Epithelial cell of proximal tubule (primary cell): ENCODE results near the gene ANKRD11. TPM values are rescaled to one million over a fixed set of nuclear protein-coding genes. Genes with fewer than 3 reads are reported as not detected.
"Not testable (repeated sequence)": the region's sequence is repeated elsewhere in the genome, so short reads cannot be mapped to it uniquely, and the experiment has no call there.

Experiments
- DNase-seq: peaks from one replicate; pipeline ENCODE4 v3.0.0-alpha.2; 2011; ENCODE audit warnings: low read depth
- H3K4me3 ChIP-seq: 2 replicates; pipeline ENCODE4 v1.5.1; 2011; ENCODE audit warnings: low read depth, mild to moderate bottlenecking, low read length
- CTCF ChIP-seq: conservative IDR thresholded peaks from 2 replicates; pipeline ENCODE4 v1.5.1; 2012; ENCODE audit warnings: low read depth, mild to moderate bottlenecking, low read length
- total RNA-seq: library from RNA; depleted of rRNA; stranded (reverse); fragments of >200 nt; gene quantifications from 2 replicates; pipeline ENCODE4 v1.2.3, GENCODE V29; 2015

The ANKRD11 gene
- total RNA-seq, 1 donor from 2014 or later = 44.3 TPM

GRCh38 chr16:89363621-89364393 is 126.6 kb downstream of the ANKRD11 start:
- no peak overlapping the region for H3K4me3 ChIP-seq
- no peak for DNase-seq
- no peak for TF ChIP-seq CTCF

GRCh38 chr16:89362540-89363223 is 127.7 kb downstream of the ANKRD11 start:
- DNase-seq, H3K4me3 ChIP-seq: not testable (repeated sequence)

- no peak overlapping the region for H3K4me3 ChIP-seq
- no peak for DNase-seq
Measured at GRCh38 chr16:89361751-89362539, 128.4 kb downstream of the ANKRD11 start.

GRCh38 chr16:89360760-89361435 is 129.5 kb downstream of the ANKRD11 start:
- no peak for TF ChIP-seq CTCF
- DNase-seq = no peak
- no peak overlapping the region for H3K4me3 ChIP-seq

More at GRCh38 chr16:89361751-89362539, 128.4 kb downstream of the ANKRD11 start:
- TF ChIP-seq CTCF = no peak

- DNase-seq = no peak
- no peak overlapping the region for H3K4me3 ChIP-seq
- TF ChIP-seq CTCF = no peak
Measured at GRCh38 chr16:89359264-89360147, 130.9 kb downstream of the ANKRD11 start.

- TF ChIP-seq CTCF = no peak
- no peak for DNase-seq
Measured at GRCh38 chr16:89358030-89359005, 132.0 kb downstream of the ANKRD11 start.

More at GRCh38 chr16:89358030-89359005, 132.0 kb downstream of the ANKRD11 start:
- H3K4me3 ChIP-seq = no peak overlapping the region
